NCI-H748 treated with DMSO at 0.1 percent for 48 hours (cell line): ENCODE results near the gene PNPLA5.
A peak's percentile ranks its signal among the peaks of the same experiment; 100 is the strongest.

Experiments
- DNase-seq: peaks from one replicate; lab custom pipeline; 2025; lab: John Stamatoyannopoulos, UW

Gene PNPLA5

DNA sequence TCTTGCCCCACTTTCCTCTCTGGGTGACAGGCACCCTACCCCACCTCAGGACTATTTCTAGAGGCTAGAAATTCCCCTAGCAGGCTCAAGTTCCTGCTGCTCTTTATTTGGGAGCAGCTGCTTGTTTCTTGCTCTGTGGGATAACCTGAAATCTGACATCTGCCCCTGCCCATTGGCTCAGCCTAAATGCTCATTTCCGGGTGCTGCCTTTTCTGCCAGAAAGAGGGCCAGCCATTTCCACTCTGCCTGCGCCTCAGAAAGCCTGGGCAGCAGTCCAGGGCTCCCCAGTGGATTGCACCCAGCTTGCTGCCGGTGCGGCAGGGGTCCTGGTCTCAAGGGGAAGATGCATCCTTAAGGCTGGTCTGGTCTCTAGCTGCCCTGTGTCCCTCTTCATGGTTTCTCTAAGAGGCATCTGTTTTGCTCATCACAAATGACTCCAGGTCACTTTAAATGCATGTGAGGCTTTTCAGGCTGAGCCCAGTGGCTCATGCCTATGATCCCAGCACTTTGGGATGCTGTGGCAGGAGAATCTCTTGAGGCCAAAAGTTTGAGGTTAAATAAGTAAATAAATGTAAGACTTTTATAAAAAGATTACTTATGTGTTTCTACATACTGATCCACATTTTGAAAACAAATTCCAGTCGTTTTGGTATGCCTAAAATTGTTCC, 10.3 kb upstream of the PNPLA5 start:
- DNase-seq, result no peak

DNA sequence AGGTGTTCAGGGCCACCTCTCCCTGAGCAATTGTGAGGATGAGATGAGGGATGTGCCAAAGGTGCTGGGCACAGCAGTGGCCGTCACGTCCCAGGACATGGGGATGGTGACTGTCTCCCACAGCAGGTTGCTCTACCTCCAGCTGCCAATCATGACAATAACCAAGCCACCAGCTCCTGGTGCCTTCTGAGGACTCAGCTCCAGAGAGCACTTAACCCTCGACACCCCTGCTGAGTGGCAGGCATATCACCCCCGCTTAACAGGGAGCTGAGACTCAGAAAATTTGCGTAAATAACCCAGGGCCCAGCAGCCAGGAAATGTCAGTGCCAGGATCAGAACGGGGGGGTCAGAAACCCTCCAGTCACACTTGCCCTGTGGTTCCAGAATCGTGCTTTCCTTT, 8.4 kb upstream of the PNPLA5 start:
- DNase-seq, result no peak

DNA sequence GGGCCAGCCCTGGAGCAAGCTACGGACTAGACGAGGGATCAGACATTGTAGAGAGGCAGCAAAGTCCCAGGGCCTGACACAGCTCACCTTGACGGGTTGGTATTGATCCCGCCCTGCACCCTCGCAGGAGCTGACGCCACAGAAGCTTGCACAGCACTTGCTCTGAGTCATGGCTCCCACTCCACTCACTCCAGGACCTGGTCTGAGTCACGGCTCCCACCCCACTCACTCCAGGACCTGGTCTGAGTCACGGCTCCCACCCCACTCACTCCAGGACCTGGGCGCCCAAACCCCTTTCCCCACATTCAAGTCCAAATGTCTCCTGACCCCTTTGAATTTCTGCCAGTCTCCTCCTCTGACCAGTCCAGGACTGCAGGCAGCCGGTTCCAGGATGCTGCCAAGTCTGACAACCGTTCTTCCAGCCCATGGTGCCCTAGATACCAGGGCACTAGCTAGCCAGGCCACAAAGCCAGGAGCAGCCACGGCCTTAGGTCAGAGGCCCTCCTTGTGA, 6.0 kb upstream of the PNPLA5 start:
- no peak for DNase-seq

DNA sequence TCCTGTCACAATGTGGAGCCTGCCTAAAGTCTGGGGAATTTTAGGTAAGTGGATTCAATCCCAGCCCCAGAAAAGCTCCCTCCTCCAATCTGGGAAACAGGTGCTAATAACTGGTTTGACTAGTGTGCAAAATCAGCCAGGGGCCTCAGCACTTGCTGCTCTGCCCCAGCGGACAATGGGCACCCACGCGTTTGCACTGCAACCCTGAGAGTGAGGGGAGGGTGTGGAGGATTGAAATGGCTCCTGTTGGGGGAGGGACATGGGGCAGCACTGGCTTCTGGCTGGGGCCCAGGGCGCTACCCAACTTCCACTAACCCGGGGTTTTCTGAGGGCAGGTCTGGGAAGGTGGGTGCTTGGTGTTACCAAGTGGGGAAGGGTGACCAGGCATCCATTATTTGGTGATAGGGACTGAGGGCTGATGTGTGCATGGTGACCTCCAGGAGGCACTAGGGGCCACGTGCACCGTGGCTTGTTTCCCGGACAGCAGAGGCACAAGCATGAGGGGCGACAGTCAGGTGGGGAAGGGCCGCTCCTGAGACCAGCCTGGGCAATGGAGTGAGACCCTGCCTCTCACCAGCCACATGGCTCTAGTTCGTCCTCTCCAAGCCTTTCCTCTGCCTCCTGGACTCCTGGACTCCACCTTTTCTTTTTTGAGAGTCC, 4.3 kb upstream of the PNPLA5 start:
- DNase-seq, result no peak

DNA sequence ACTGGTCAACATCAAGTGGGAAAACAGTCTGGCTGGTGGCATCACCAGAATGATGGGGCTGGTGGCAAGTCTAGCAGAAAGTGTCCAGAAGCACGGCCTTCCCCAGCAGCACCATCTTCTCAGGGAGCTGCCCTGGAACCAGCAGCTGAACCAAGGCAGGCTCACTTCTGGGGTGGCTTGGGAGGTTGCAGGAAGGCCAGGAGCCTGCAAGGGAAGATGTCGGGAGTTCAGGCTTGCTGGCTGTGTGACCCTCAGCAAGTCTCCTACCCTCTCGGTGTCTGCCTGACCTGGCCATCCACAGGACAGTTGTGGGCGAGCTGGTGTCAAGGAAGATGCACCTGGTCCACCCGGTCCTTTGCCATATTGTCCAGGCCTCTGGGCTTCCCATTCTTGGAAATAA, 2.3 kb upstream of the PNPLA5 start:
- DNase-seq, result no peak

DNA sequence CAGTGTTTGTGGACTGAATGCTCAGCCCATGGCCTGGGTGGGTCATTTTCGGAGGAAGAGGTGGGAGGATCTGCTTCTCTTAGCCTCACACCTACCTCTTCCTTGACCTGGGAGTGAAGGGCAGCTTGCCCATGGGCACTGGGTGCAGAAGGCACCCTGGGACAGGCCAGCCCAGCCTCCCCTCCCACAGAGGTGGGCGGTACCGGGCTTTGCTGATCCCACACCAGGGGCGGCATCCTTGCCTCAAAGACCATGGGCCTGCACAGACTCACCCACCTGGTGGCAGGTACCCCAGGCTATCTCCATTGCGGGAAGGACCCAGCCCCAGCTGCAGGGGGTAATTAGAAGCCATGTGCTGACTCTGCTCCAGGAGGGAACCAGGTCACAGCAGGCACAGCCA, 1.5 kb upstream of the PNPLA5 start:
- no peak for DNase-seq

DNA sequence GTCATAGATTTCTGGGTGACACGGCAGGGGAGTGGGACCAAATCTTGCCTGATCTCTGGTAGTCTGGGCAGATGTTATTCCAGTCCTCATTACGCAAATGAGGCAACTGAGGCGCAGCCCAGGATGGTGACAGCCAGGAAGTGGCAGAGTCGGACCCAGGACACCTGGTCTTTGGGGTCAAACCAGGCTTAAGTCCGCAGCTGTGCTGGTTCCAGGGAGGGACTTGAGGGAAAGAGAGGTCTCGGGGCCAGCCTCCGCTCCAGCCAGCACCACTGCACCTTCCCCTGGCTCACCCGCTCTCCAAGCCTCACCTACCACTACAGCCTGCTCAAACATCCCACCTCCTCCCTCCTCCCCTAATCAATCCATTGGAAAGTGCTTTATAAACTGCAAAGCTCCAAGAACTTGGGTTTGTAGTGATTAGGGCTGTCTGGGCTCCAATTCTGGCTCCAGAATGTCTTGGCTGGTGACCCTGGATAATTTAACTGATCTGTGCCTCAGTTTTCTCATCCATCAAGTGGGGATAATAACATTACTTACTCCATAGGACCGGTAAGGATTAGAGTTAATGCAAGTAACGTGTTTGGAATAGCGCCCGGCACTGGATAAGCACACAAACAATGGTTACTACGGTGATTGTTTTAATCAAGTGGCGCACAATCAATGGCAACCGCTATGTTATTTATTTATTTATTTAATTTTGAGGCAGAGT, 526 bp upstream of the PNPLA5 start:
- DNase-seq, result no peak

DNA sequence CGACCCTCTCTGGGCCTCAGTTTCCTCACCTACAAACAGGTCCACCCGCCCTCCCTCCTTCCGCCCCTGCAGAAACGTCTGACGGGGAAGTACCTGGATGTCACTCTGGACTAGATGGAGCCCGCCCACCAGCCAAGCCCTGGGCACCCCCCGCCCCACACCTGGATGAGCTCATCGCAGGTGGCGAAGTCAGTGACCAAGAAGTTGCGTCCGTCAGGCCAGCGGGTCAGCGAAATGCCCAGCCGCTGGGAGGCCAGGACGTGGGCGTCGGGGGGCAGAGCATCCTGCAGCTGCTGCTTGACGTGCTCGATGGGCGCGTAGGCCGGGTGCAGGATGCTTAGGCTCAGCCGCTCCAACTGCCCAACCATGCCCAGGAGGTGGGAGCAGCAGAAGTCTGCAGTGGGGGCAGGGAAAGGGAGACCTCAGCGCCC, 897 bp downstream of the PNPLA5 start:
- DNase-seq, result no peak

DNA sequence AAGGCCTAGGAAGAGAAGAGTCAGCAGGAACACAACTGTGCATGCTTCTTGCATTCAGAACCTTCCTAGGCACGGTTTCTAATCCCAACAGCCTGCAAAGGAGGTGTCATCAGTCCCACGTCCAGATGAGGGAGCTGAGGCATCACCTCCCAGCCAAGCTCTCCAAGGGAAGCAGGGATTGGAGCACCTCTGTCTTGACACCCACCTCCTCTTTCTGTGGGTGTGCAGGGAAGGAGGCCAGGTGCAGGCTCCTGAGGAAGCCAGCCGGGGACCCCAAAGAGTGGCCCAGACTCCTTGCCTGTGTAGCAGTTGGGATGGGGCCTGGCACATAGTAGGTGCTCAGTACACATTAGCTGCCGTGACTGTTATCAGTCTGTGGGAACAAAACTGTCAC, 2.0 kb downstream of the PNPLA5 start:
- DNase-seq, result no peak

DNA sequence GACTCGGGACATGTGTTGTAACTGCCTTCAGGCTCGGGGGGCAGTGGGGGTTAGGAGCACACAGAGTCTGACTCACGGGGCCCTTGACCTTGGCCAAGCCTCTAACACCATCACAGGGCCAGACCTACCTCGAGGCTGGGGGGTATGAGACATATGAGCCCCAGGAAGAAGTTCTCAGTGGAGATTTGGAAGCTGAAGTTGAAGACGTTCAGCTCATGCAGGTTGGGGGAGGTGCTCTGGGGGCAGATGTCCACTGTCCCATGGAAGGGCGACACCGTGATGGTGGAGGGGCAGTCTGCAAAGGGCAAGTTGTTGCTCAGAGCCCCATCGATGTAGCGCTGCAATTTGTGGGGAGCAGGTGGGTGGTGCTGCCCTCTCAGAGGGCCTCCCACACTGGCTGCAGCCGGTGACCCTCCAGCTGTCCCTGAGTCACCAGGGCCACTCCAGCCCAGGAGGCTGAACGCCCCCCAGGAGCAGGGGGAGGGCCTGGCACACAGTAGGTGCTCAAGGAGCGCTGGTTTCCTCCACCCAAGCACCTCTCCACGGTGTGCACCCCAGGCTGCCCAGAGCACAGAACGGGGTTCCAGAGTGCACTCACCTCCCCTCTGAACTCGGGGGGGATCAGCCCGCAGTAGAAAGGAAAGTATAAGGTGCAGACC, 2.5 kb downstream of the PNPLA5 start:
- DNase-seq, result no peak

DNA sequence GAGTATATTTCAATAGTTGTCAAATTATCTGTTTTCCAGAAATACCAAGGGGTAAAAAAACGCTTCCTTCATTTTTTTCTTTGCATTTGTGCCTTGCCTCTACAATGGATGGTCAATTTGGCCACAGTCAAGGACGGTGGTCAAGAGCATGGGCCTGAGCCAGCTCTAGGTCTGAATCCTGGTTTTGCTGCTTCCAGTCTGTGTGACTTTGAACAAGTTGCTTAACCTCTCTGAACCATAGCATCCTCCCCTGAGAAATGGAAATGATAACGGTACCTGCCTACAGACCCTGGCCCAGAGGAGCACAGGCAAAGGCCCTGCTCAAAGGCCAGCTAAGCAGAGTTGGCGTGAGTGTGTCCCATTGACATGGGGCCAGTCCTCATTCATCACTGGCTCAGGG, 3.1 kb downstream of the PNPLA5 start:
- no peak for DNase-seq

DNA sequence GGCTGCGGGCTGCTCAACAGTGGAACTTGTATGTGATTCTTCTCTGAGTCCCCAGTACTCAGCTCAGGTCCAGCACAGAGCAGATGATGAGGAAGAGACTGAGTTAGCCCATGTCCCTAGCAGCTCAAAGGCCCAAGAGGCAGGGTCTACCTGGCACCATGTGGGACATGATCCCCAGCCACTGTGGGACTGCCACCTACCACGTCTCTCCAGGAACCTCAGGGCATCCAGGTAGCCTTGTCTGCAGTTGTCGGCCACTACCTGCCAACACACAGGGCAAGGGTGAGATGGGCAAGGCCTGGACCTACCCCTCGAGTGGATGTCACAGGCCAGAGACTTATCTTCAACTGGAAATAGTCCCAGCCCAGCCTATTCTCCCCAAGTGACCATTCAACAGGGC, 4.4 kb downstream of the PNPLA5 start:
- DNase-seq, result no peak

DNA sequence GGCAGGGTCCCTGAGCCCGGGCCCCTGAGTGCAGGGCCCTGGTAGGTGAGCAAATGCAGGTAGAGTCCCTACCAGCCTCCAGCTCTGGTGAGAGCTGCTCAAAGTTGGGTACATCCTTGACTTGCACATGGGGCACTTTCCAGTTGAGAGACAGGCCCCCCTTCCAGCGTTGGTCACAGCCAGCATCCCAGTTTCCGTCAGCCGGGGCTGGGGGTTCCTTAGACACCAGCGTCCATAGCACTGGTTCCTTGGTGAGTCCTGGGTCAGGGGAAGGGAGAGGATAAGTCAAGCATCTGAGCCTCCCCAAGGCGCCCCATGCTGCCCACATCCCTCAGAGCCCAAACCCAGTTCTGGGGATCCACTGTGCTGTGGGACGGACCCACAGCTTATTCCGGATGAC, 5.6 kb downstream of the PNPLA5 start:
- no peak for DNase-seq

DNA sequence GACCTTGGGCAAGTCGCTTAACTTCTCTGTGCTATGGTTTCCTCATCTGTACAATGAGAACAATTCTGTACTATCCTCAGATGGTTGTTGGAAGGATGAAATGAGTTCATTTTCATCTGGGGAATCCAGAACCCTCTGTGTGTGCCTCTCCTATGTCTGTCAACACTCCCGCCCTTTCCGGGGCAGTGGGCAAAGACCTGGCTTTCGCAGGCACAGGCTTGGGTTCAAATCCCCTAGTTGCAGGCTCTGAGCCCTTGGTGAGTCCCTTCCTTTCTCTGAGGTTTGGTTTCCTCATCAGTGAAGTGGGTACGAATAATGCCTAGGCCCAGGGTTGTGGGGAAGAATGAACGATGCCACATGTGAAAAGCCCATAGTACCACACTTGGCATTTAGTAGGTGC, 6.0 kb downstream of the PNPLA5 start:
- DNase-seq, result no peak

DNA sequence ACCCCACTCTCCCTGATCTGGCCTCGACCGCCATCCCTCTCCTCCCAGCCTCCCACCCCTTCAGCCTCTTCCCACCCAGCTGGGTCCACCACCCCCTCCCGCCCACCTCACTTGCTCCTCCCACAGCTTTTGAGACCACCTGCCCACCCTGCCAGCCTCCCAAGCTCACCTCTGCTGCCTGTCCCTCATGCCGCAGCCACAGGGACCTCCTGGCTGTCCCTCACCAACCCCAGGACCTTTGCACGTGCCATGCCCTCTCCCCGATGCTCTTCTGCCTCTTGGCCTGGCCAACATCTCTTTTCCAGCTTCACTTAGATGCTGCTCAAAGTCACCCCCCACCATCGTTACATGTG, 6.5 kb downstream of the PNPLA5 start:
- DNase-seq, result no peak

DNA sequence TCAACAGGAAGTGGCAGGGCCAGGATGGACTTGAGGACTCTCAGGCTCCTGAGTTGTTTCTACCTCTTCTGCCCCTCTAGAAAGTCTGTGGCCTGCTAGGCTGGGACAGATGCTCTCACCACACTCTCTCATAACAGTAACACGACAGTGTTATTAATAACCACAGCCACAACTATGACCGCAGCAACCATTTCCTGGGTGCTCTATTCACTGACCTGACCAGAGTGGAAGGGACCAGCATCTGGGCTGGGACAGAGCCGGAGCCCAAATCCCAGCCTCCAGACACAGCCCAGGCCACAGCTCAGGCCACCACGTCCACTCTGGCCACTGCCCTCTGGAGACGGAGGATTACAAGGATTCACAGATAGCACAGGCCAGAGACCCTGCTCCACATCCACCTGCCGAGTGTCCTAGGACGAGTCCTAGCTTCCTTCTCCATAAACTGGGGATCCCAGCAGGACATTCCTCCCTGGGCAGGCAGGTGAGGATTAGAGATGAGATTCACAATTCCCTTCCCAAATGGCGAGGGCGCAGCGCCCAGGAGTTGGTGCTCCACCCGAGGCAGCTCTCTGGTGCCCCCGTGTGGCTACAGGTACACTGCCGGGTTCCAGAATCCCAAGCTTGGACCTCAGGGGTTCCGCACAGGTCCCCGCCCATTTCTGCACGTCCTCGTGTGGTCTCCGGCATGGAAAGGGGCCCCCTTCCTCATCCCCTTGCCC, 7.1 kb downstream of the PNPLA5 start:
- peak; percentile 22 for DNase-seq

DNA sequence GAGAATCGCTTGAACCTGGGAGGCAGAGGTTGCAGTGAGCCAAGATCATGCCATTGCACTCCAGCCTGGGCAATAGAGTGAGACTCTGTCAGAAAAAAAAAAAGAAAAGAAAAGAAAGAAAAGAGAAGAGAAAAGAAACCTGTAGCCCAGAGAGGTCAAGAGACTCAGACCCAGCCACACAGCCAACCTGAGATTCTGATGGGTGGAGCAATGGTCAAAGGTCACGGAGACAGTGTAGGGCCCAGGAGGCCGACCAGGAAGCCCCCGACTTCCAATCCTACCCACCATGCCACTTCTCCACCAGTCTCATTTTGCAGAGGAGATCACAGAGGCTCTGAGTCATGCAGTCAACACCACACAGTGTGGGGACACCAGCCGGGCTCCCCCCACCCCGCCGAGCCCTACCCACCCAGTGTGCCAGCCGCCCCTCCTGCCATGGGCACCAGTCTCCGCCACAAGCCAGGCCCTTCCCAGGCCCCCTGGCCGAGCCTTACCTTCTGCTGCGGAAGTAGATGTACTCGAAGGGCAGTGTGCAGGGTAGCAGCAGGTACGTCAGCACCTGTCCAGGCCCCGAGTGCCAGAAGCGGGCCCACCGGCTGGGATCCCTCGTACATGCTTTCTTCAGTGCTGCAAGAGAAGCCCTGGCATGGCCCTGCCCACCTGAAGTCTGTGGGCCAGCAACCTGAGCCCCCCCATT, 7.9 kb downstream of the PNPLA5 start:
- no peak for DNase-seq

DNA sequence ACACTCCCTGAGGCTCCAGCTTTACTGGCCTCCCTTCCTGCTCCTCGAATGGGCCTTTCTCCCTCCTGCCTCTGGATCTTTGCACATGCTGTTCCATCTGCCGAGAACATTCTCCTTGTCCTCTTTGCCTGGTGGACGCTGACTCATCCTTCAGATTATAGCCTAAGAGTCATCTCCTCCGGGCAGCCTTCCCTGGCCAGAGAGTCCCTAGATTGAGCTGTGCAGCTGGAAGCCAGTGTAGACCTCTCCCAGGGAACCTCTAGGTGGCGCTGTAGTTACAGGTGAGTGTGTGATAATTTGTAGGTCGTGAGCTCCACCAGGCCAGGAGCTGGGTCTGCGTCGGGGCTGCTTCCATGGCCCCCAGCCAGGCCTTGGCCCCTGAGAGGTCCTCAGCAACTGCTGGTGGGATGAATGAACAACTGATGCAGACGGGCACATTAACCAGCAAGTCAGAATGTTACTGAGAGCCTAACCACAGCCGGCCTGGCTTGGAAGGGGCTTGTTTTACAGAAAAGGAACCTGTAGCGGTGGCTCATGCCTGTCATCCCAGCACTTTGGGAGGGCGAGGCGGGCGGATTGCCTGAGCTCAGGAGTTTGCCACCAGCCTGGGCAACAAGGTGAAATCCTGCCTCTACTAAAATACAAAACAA, 8.7 kb downstream of the PNPLA5 start:
- peak; percentile 75 for DNase-seq

DNA sequence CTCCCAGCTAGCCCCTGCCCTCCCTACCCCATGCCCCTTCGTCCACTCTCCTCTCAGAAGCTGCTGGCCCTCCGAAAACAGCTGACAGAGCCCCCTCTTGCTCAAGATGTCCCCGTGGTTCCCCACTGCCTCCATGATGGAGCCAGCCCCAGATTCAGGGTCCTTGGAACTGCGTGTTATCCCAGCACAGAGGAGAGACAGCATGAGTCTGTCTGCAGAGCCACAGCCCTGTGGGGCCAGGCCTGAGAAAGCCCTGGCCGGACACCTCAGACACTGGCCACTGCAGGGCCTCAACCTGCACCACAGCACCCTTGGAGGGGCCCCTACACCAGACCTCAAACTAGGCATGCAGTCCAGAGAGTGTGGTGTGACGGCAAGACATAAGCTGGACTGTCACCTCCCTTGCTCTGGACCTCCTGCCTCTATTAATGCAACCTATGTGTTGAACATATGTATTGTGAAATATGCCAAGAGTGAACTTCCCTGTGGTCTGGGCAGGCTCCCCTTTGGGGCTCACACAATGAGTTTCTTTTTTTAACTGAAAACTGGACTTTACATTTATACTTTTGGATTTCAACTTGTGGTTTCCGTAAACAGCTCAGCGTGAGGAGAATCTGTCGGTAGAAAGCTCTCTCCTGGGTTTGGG, 9.6 kb downstream of the PNPLA5 start:
- DNase-seq, result no peak
